ENCODE results near the gene SNU13.
A peak's percentile ranks its signal among the peaks of the same experiment; 100 is the strongest.
"Not testable (repeated sequence)": the region's sequence is repeated elsewhere in the genome, so short reads cannot be mapped to it uniquely, and the experiment has no call there.

Gene SNU13

DNA sequence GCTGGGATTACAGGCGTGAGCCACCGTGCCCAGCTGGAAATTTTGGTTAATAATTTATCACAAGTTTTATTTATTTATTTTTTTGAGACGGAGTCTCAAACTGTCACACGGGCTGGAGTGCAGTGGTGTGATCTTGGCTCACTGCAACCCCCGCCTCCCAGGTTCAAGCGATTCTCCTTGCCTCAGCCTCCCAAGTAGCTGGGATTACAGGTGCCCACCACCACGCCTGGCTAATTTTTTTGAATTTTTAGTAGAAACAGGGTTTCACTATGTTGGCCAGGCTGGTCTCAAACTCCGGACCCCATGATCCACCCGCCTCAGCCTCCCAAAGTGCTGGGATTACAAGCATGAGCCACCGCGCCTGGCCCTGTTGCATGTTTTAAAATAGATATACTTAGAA, 1.8 kb downstream of the SNU13 start:
- H2BK5ac ChIP-seq (ENCODE audit: low read length); H3K18ac ChIP-seq (ENCODE audit: low read length); H3K4ac ChIP-seq (ENCODE audit: low read length); H3K27me3 ChIP-seq (ENCODE audit: control insufficient read depth in 3 of 3, insufficient read depth in 3 of 3, low read depth in 1 of 3, low read length in 3 of 3); H4K91ac ChIP-seq (ENCODE audit: low read depth, low read length, poor library complexity); H2BK12ac ChIP-seq (ENCODE audit: low read length); H3K4me1 ChIP-seq (ENCODE audit: control insufficient read depth in 2 of 2, insufficient read depth in 1 of 2, low read depth in 1 of 2, low read length in 2 of 2); H3K4me2 ChIP-seq (ENCODE audit: insufficient read depth, low read length, poor library complexity, severe bottlenecking); DNase-seq (ENCODE audit: low spot score); H2AFZ ChIP-seq (ENCODE audit: low read length); H2BK120ac ChIP-seq (ENCODE audit: low read depth, low read length); H2BK15ac ChIP-seq (ENCODE audit: low read length); H3K9ac ChIP-seq (ENCODE audit: low read depth, low read length, poor library complexity); H3K9me3 ChIP-seq (replicated peaks in 1 of 2; ENCODE audit: control insufficient read depth in 2 of 2, insufficient read depth in 1 of 2, low read depth in 1 of 2, low read length in 2 of 2); H3K23ac ChIP-seq (ENCODE audit: low read depth, low read length, poor library complexity); H3K27ac ChIP-seq (replicated peaks; ENCODE audit: low read length); H4K8ac ChIP-seq (ENCODE audit: low read depth, low read length); H3K14ac ChIP-seq (ENCODE audit: low read length); H2AK5ac ChIP-seq (ENCODE audit: low read depth, low read length): not testable (repeated sequence)
- Histone ChIP-seq H3K36me3 (replicated peaks in 1 of 2; ENCODE audit: control insufficient read depth in 2 of 2, insufficient read depth in 2 of 2, low read length in 2 of 2) (peaks cover 0 to 14% of the 10 kb centered on the region in 2 donors), H3K79me1 (ENCODE audit: low read depth, low read length) (peaks cover 15% of the 10 kb centered on the region), H3K4me3 (ENCODE audit: low read length in 2 of 2) (peak overlapping the region in 1 of 2 donors; percentile 66)
- no CpG with 5 or more reads among the region's 11 CpGs for WGBS, 2 donors (ENCODE audit: extremely low coverage in 2 of 2, insufficient read length in 2 of 2, insufficient replicate concordance in 1 of 2)

- Histone ChIP-seq H3K36me3 (replicated peaks in 1 of 2; ENCODE audit: control insufficient read depth in 2 of 2, insufficient read depth in 2 of 2, low read length in 2 of 2) (peaks cover 7 to 33% of the 10 kb centered on the region in 2 donors), H3K9me3 (replicated peaks in 1 of 2; ENCODE audit: control insufficient read depth in 2 of 2, insufficient read depth in 1 of 2, low read depth in 1 of 2, low read length in 2 of 2) (no peaks in the 10 kb centered on the region), H3K23ac (ENCODE audit: low read depth, low read length, poor library complexity) (no peak overlapping the region), H2BK12ac (ENCODE audit: low read length) (no peak overlapping the region), H2BK5ac (ENCODE audit: low read length) (no peak overlapping the region), H4K91ac (ENCODE audit: low read depth, low read length, poor library complexity) (no peak overlapping the region), H3K4me3 (ENCODE audit: low read length in 2 of 2) (no peak overlapping the region), H3K9ac (ENCODE audit: low read depth, low read length, poor library complexity) (no peak overlapping the region), H2BK120ac (ENCODE audit: low read depth, low read length) (no peak overlapping the region), H2BK15ac (ENCODE audit: low read length) (no peak overlapping the region), H3K27me3 (ENCODE audit: control insufficient read depth in 3 of 3, insufficient read depth in 3 of 3, low read depth in 1 of 3, low read length in 3 of 3) (no peaks in the 10 kb centered on the region), H3K18ac (ENCODE audit: low read length) (no peak overlapping the region), H2AK5ac (ENCODE audit: low read depth, low read length) (no peak overlapping the region), H3K14ac (ENCODE audit: low read length) (no peak overlapping the region), H3K4me1 (ENCODE audit: control insufficient read depth in 2 of 2, insufficient read depth in 1 of 2, low read depth in 1 of 2, low read length in 2 of 2) (peaks cover 4 to 5% of the 10 kb centered on the region in 2 donors), H4K8ac (ENCODE audit: low read depth, low read length) (no peak overlapping the region), H3K4ac (ENCODE audit: low read length) (no peak overlapping the region), H2AFZ (ENCODE audit: low read length) (no peak overlapping the region), H3K79me1 (ENCODE audit: low read depth, low read length) (peaks cover 18% of the 10 kb centered on the region), H3K27ac (replicated peaks; ENCODE audit: low read length) (no peak overlapping the region), H3K4me2 (ENCODE audit: insufficient read depth, low read length, poor library complexity, severe bottlenecking) (no peak overlapping the region)
- WGBS, 2 donors (ENCODE audit: extremely low coverage in 2 of 2, insufficient read length in 2 of 2, insufficient replicate concordance in 1 of 2): no CpG with 5 or more reads among the region's 4 CpGs
- no peak for DNase-seq (ENCODE audit: low spot score)
Observed at GRCh38 chr22:41684194-41684593, 4.5 kb downstream of the SNU13 start.

DNA sequence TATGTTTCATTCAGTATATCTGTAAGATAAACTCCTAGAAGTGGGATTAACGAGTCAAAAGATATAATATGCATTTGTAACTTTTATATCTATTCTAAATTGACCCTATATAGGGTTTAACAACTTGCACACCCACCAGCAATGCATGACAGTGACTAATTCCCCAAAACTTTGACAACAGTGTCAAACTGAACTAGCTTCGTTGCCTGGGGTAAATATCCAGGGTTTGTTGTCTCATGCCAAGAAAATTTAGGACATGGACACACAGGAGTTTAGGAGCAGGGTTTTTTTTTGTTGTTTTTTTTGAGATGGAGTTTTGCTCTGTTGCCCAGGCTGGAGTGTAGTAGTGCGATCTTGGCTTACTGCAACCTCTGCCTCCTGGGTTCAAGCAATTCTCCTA, 5.1 kb downstream of the SNU13 start:
- WGBS, 2 donors (ENCODE audit: extremely low coverage in 2 of 2, insufficient read length in 2 of 2, insufficient replicate concordance in 1 of 2): no CpG with 5 or more reads among the region's 3 CpGs
- Histone ChIP-seq H3K4me2 (ENCODE audit: insufficient read depth, low read length, poor library complexity, severe bottlenecking) (no peak overlapping the region), H3K9ac (ENCODE audit: low read depth, low read length, poor library complexity) (no peak overlapping the region), H2AFZ (ENCODE audit: low read length) (no peak overlapping the region), H4K8ac (ENCODE audit: low read depth, low read length) (no peak overlapping the region), H3K79me1 (ENCODE audit: low read depth, low read length) (peaks cover 15% of the 10 kb centered on the region), H3K14ac (ENCODE audit: low read length) (no peak overlapping the region), H3K23ac (ENCODE audit: low read depth, low read length, poor library complexity) (no peak overlapping the region), H2BK15ac (ENCODE audit: low read length) (no peak overlapping the region), H3K27me3 (ENCODE audit: control insufficient read depth in 3 of 3, insufficient read depth in 3 of 3, low read depth in 1 of 3, low read length in 3 of 3) (no peaks in the 10 kb centered on the region), H2BK120ac (ENCODE audit: low read depth, low read length) (no peak overlapping the region), H3K4me3 (ENCODE audit: low read length in 2 of 2) (no peak overlapping the region), H2BK12ac (ENCODE audit: low read length) (no peak overlapping the region), H4K91ac (ENCODE audit: low read depth, low read length, poor library complexity) (no peak overlapping the region), H3K4ac (ENCODE audit: low read length) (no peak overlapping the region), H3K9me3 (replicated peaks in 1 of 2; ENCODE audit: control insufficient read depth in 2 of 2, insufficient read depth in 1 of 2, low read depth in 1 of 2, low read length in 2 of 2) (no peaks in the 10 kb centered on the region), H2AK5ac (ENCODE audit: low read depth, low read length) (no peak overlapping the region), H3K36me3 (replicated peaks in 1 of 2; ENCODE audit: control insufficient read depth in 2 of 2, insufficient read depth in 2 of 2, low read length in 2 of 2) (peaks cover 7 to 38% of the 10 kb centered on the region in 2 donors), H3K4me1 (ENCODE audit: control insufficient read depth in 2 of 2, insufficient read depth in 1 of 2, low read depth in 1 of 2, low read length in 2 of 2) (peaks cover 4 to 5% of the 10 kb centered on the region in 2 donors), H3K18ac (ENCODE audit: low read length) (no peak overlapping the region), H3K27ac (replicated peaks; ENCODE audit: low read length) (no peak overlapping the region), H2BK5ac (ENCODE audit: low read length) (no peak overlapping the region)
- no peak for DNase-seq (ENCODE audit: low spot score)

GRCh38 chr22:41683052-41683451, 5.6 kb downstream of the SNU13 start:
- Histone ChIP-seq H2AK5ac (ENCODE audit: low read depth, low read length) (no peak overlapping the region), H3K4me1 (ENCODE audit: control insufficient read depth in 2 of 2, insufficient read depth in 1 of 2, low read depth in 1 of 2, low read length in 2 of 2) (peaks cover 4 to 5% of the 10 kb centered on the region in 2 donors), H3K4me3 (ENCODE audit: low read length in 2 of 2) (peak overlapping the region in 1 of 2 donors; percentile 89), H2BK15ac (ENCODE audit: low read length) (no peak overlapping the region), H2BK120ac (ENCODE audit: low read depth, low read length) (no peak overlapping the region), H3K4me2 (ENCODE audit: insufficient read depth, low read length, poor library complexity, severe bottlenecking) (peak overlapping the region; percentile 25), H3K23ac (ENCODE audit: low read depth, low read length, poor library complexity) (no peak overlapping the region), H4K91ac (ENCODE audit: low read depth, low read length, poor library complexity) (no peak overlapping the region), H2AFZ (ENCODE audit: low read length) (no peak overlapping the region), H3K9me3 (replicated peaks in 1 of 2; ENCODE audit: control insufficient read depth in 2 of 2, insufficient read depth in 1 of 2, low read depth in 1 of 2, low read length in 2 of 2) (no peaks in the 10 kb centered on the region), H4K8ac (ENCODE audit: low read depth, low read length) (no peak overlapping the region), H3K9ac (ENCODE audit: low read depth, low read length, poor library complexity) (no peak overlapping the region), H3K36me3 (replicated peaks in 1 of 2; ENCODE audit: control insufficient read depth in 2 of 2, insufficient read depth in 2 of 2, low read length in 2 of 2) (peaks cover 10 to 44% of the 10 kb centered on the region in 2 donors), H2BK5ac (ENCODE audit: low read length) (peak overlapping the region; percentile 39), H3K14ac (ENCODE audit: low read length) (no peak overlapping the region), H2BK12ac (ENCODE audit: low read length) (no peak overlapping the region), H3K27me3 (ENCODE audit: control insufficient read depth in 3 of 3, insufficient read depth in 3 of 3, low read depth in 1 of 3, low read length in 3 of 3) (no peaks in the 10 kb centered on the region), H3K4ac (ENCODE audit: low read length) (no peak overlapping the region), H3K27ac (replicated peaks; ENCODE audit: low read length) (no peak overlapping the region), H3K79me1 (ENCODE audit: low read depth, low read length) (peaks cover 15% of the 10 kb centered on the region), H3K18ac (ENCODE audit: low read length) (no peak overlapping the region)
- DNase-seq (ENCODE audit: low spot score): no peak
- WGBS, 2 donors (ENCODE audit: extremely low coverage in 2 of 2, insufficient read length in 2 of 2, insufficient replicate concordance in 1 of 2): no CpG with 5 or more reads among the region's 9 CpGs
